ENCODE data around the gene PPHLN1. TPM values are rescaled to one million over a fixed set of nuclear protein-coding genes. Genes with fewer than 3 reads are reported as not detected.
A peak's percentile ranks its signal among the peaks of the same experiment; 100 is the strongest.

Gene PPHLN1
- total and polyA plus RNA-seq, 7 donors: 25.2 to 66.7 (median 52.3) TPM

DNA sequence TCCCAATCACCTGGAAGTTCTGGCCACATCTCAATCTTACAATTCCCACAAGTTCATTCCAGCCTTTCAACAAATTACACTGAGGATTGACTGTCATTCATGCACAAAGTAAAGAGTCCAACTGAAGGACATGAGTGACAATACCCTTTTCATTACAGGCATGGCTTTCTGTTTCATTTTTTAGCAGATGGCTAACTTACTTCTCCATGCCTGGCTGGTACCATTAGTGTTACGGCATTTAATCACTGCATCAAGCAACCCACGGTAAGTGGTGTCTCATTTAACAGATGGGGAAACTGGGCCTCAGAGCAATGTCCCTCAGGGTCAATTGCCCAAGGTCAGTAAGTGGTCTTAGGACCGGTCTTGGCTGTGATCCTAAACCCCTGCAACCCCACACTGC lies 149.1 kb downstream of the PPHLN1 start:
- no peak for DNase-seq
- Histone ChIP-seq H3K27ac (no peak overlapping the region), H3K4me1 (peaks cover 0 to 29% (median 14%) of the 10 kb centered on the region in 4 donors), H3K4me3 (no peak overlapping the region), H3K9me3 (no peaks in the 10 kb centered on the region), H3K27me3 (no peaks in the 10 kb centered on the region), H3K36me3 (peaks cover 0 to 2% (median 0%) of the 10 kb centered on the region in 4 donors)
- intact Hi-C loops (cut with DNase I): no loop called here
- 66 to 82% methylated on average over 3 of the region's 3 CpGs for WGBS, 2 donors
- TF ChIP-seq POLR2AphosphoS5 (IDR thresholded peaks at IDR 0.05): no peak
- no peak for TF ChIP-seq POLR2A (IDR thresholded peaks at IDR 0.05)
- no peak for TF ChIP-seq EP300 (IDR thresholded peaks at IDR 0.05)
- TF ChIP-seq, protein P1, sequence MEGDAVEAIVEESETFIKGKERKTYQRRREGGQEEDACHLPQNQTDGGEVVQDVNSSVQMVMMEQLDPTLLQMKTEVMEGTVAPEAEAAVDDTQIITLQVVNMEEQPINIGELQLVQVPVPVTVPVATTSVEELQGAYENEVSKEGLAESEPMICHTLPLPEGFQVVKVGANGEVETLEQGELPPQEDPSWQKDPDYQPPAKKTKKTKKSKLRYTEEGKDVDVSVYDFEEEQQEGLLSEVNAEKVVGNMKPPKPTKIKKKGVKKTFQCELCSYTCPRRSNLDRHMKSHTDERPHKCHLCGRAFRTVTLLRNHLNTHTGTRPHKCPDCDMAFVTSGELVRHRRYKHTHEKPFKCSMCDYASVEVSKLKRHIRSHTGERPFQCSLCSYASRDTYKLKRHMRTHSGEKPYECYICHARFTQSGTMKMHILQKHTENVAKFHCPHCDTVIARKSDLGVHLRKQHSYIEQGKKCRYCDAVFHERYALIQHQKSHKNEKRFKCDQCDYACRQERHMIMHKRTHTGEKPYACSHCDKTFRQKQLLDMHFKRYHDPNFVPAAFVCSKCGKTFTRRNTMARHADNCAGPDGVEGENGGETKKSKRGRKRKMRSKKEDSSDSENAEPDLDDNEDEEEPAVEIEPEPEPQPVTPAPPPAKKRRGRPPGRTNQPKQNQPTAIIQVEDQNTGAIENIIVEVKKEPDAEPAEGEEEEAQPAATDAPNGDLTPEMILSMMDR (IDR thresholded peaks at IDR 0.05): no peak

DNA sequence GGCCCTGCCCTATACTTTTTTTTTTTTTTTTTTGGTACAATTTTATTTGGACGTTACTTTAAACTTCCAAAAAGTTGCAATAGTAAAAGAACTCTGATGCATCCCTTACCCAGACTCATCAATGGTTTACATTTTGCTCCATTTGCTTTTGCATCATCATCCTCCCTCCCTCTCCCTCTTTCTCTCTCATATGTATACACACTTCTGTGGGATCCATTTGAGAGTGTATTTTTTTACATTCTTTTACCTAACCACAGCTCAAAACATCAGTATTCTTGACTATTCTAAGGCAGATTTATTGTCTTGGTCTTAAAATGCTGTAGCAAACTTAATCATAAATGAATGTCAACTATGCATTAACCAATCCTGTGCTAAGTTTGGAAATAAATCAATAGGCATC lies 152.0 kb downstream of the PPHLN1 start:
- TF ChIP-seq POLR2AphosphoS5 (IDR thresholded peaks at IDR 0.05) (no peak), POLR2A (IDR thresholded peaks at IDR 0.05) (no peak), EP300 (IDR thresholded peaks at IDR 0.05) (no peak)
- TF ChIP-seq, protein P1 (IDR thresholded peaks at IDR 0.05): no peak
- Histone ChIP-seq H3K4me1 (peaks cover 0 to 48% (median 21%) of the 10 kb centered on the region in 4 donors), H3K4me3 (no peak overlapping the region), H3K27me3 (no peaks in the 10 kb centered on the region), H3K36me3 (no peaks in the 10 kb centered on the region), H3K9me3 (no peaks in the 10 kb centered on the region), H3K27ac (no peak overlapping the region)
- intact Hi-C loops (cut with DNase I): no loop called here
- no peak for DNase-seq
- 74 to 92% methylated on average over 1 of the region's 1 CpG for WGBS, 2 donors

DNA sequence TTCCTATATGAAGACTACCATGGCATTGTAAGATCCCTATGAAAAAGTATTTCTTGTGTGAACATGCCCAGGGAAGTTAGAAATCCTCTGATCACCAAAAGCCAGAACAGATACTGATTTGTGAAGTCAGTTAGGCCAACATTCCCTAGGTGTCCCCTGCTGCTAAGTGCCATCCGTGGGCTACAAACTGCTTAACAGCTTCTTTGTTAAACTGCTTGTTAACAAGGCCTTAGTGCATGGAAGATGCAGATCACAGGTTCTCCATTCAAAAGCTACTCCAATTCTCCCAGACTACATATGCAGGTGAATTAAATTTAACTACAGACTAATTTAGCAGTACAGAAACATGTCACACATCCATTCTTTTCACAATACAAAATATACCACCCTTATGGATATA lies 155.4 kb downstream of the PPHLN1 start:
- H3K27me3 ChIP-seq: no peaks in the 10 kb centered on the region
- H3K36me3 ChIP-seq: no peaks in the 10 kb centered on the region
- TF ChIP-seq POLR2A (IDR thresholded peaks at IDR 0.05) (no peak), POLR2AphosphoS5 (IDR thresholded peaks at IDR 0.05) (no peak), EP300 (IDR thresholded peaks at IDR 0.05) (no peak)
- TF ChIP-seq, protein P1 (IDR thresholded peaks at IDR 0.05): no peak
- H3K4me3 ChIP-seq: no peak overlapping the region
- intact Hi-C loops (cut with DNase I): loop anchor here (5.0 to 10.0 kb wide), 2 partner anchors 106 to 247 kb away; partner anchors contain the start of genes PRICKLE1 and YAF2
- H3K4me1 ChIP-seq: peaks cover 0 to 33% (median 11%) of the 10 kb centered on the region in 4 donors
- WGBS, 2 donors: 86 to 91% methylated on average over 1 of the region's 1 CpG
- H3K27ac ChIP-seq: peak overlapping the region in 3 of 4 donors; percentile 86 to 90 (median 89)
- no peaks in the 10 kb centered on the region for H3K9me3 ChIP-seq
- no peak for DNase-seq

DNA sequence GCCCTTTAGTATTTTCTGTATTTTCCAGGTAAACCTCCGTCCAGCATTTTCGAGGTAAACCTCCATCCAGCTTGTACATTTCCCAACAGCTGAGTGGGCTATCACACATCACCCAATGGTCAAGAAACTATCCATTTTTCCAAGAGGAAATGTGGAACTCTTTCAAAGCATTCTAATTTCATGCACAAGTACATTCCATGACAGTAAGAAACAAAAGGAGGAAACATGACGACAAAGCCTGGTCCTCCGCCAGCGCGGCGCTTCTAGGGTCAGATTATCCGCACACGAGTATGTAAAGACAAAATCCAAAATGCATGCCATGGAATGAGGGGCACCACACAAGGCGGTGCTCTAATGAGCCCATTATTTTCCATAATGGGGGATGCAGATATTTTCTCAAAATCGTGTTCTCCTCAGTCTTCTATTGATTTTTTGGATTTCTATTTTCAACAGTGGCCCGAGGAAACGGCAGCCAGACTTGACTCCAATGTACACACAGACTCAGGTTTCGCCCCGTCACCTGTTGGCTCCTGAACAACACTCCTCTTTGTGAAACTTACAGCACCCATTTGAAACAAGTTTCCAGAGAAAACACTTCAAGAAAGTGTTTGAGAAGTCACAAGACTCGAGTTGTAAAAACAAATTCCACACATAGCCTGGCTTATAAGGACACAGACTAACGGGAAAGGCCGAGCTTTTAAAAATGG lies 156.2 kb downstream of the PPHLN1 start:
- Histone ChIP-seq H3K4me3 (peak overlapping the region; percentile 63 to 80 (median 74)), H3K27me3 (no peaks in the 10 kb centered on the region), H3K4me1 (peaks cover 0 to 33% (median 11%) of the 10 kb centered on the region in 4 donors), H3K36me3 (no peaks in the 10 kb centered on the region), H3K9me3 (no peaks in the 10 kb centered on the region), H3K27ac (peak overlapping the region; percentile 84 to 90 (median 88))
- intact Hi-C loops (cut with DNase I): loop anchor here (1.0 to 10.0 kb wide), 4 partner anchors 87 to 801 kb away; partner anchors contain the start of genes PRICKLE1 and YAF2
- peak; percentile 66 for DNase-seq
- no peak for TF ChIP-seq POLR2AphosphoS5 (IDR thresholded peaks at IDR 0.05)
- TF ChIP-seq POLR2A (IDR thresholded peaks at IDR 0.05): no peak
- no peak for TF ChIP-seq EP300 (IDR thresholded peaks at IDR 0.05)
- TF ChIP-seq, protein P1 (IDR thresholded peaks at IDR 0.05): no peak
- WGBS, 2 donors: 43 to 48% methylated on average over 18 of the region's 18 CpGs

Data from sigmoid colon (tissue), 7 donors.